K562 (cell line): ENCODE data around the gene ITPRID2. TPM values are rescaled to one million over a fixed set of nuclear protein-coding genes. Genes with fewer than 3 reads are reported as not detected.
"Not testable (repeated sequence)": the region's sequence is repeated elsewhere in the genome, so short reads cannot be mapped to it uniquely, and the experiment has no call there.

Source experiments
- ATAC-seq: fragments of 200-7000 bp; cut with Tn5 transposase; 3 replicates; pipeline ENCODE4 v1.9.1; 2020; ENCODE audit warnings: moderate library complexity
- BruUV-seq: library from RNA; stranded (reverse); fragments of 400-500 nt; replicated peaks from 2 replicates; lab custom pipeline; 2021; lab: Mats Ljungman, UMichigan
- CTCF ChIA-PET: fragments of 300-600 bp; formaldehyde crosslinking; extraction: SDS; loops from one replicate; lab custom pipeline; 2021; ENCODE audit warnings: low intra/inter-chr PET ratio; lab: Yijun Ruan, JAX
- POLR2A ChIA-PET: fragments of 300-600, 350-650 bp; sonication (Branson Sonifier 250); formaldehyde crosslinking; extraction: SDS; loops from one replicate; lab custom pipeline; 2021; ENCODE audit warnings: antibody characterized with exemption, inconsistent platforms; lab: Yijun Ruan, JAX
- DNase-seq, 4 experiments: peaks; one replicate each; pipeline versions ENCODE4 v3.0.0 to v3.0.0-alpha.2; 2011 to 2018; ENCODE audit warnings: low spot score in 3 of 4, mixed read lengths in 3 of 4; ENCODE audit errors: extremely low read depth in 1 of 4
- FAIRE-seq: peaks from 2 replicates; lab custom pipeline; 2011; peaks lifted over from hg19 to GRCh38; lab: Jason Lieb, UNC
- H2AFZ ChIP-seq: 2 replicates; pipeline ENCODE4 v1.6.0; 2011; ENCODE audit warnings: low read depth, low read length, control low read depth, inconsistent platforms
- H3K27ac ChIP-seq: fragments of 200-600 bp; 3 replicates; pipeline ENCODE4 v1.8.0; 2011; ENCODE audit warnings: low read depth, mild to moderate bottlenecking, control low read depth, inconsistent platforms, low read length, moderate library complexity, mixed read lengths; ENCODE audit errors: extremely low read depth
- H3K27me3 ChIP-seq, 2 experiments: fragments of 300-600 bp in 1 of 2; 2 replicates in 1 of 2; 3 replicates in 1 of 2; pipeline versions ENCODE4 v1.6.0 to v1.8.0; 2011; ENCODE audit warnings: inconsistent platforms in 2 of 2, low read length in 2 of 2, mild to moderate bottlenecking in 1 of 2, mixed read lengths in 1 of 2, moderate library complexity in 1 of 2; ENCODE audit not compliant: control insufficient read depth in 2 of 2, insufficient read depth in 2 of 2
- H3K36me3 ChIP-seq: fragments of 300-600 bp; 3 replicates; pipeline ENCODE4 v1.8.0; 2011; ENCODE audit warnings: mild to moderate bottlenecking, low read length, inconsistent platforms; ENCODE audit not compliant: control insufficient read depth, insufficient read depth
- H3K4me1 ChIP-seq, 2 experiments: fragments of 200-600 bp in 1 of 2; replicated peaks in 1 of 2; 2 replicates in 1 of 2; 3 replicates in 1 of 2; pipeline versions ENCODE4 v1.5.1 to v1.8.0; 2011; ENCODE audit warnings: inconsistent platforms in 2 of 2, low read length in 2 of 2, mild to moderate bottlenecking in 1 of 2, mixed read lengths in 1 of 2, moderate library complexity in 1 of 2; ENCODE audit not compliant: control insufficient read depth in 2 of 2, insufficient read depth in 2 of 2
- H3K4me2 ChIP-seq: 2 replicates; pipeline ENCODE4 v1.6.1; 2011; ENCODE audit warnings: low read length, control low read depth, inconsistent platforms, mixed read lengths; ENCODE audit not compliant: insufficient read depth
- H3K4me3 ChIP-seq: fragments of 200-600 bp; sonication (generic), shearing (Covaris generic); 2 replicates; pipeline ENCODE4 v1.5.1; 2016; ENCODE audit warnings: control low read depth, inconsistent platforms
- H3K79me2 ChIP-seq: fragments of 200-600 bp; 3 replicates; pipeline ENCODE4 v1.8.0; 2011; ENCODE audit warnings: low read length, inconsistent platforms; ENCODE audit not compliant: control insufficient read depth, insufficient read depth
- H3K9ac ChIP-seq, 2 experiments: 2 replicates each; pipeline versions ENCODE4 v1.6.0 to v1.6.1; 2011; ENCODE audit warnings: low read depth in 2 of 2, low read length in 2 of 2, control low read depth in 1 of 2, inconsistent platforms in 1 of 2, mild to moderate bottlenecking in 1 of 2, mixed read lengths in 1 of 2; ENCODE audit not compliant: insufficient read depth in 1 of 2
- H3K9me1 ChIP-seq: one replicate; pipeline ENCODE4 v1.6.0; 2011; ENCODE audit warnings: inconsistent platforms, mild to moderate bottlenecking, low read length, moderate library complexity; ENCODE audit not compliant: control insufficient read depth, insufficient read depth
- H3K9me3 ChIP-seq: replicated peaks from 2 replicates; pipeline ENCODE4 v1.5.1; 2011; ENCODE audit warnings: low read depth, low read length, inconsistent platforms; ENCODE audit not compliant: control insufficient read depth, insufficient read depth
- H4K20me1 ChIP-seq: replicated peaks from 2 replicates; pipeline ENCODE4 v1.6.1; 2011; ENCODE audit warnings: low read length, inconsistent platforms, mixed read lengths; ENCODE audit not compliant: control insufficient read depth, insufficient read depth
- GTF2A2 ChIP-seq: IDR thresholded peaks from 2 replicates; pipeline ENCODE4 v1.6.1; 2016; ENCODE audit warnings: mild to moderate bottlenecking, missing genetic modification characterization, missing compliant biosample characterization
- RBFOX2 ChIP-seq: fragments of 200-400 bp; formaldehyde crosslinking; IDR thresholded peaks from 2 replicates; pipeline ENCODE4 v1.6.1; 2017; ENCODE audit warnings: low read depth, mild to moderate bottlenecking, low read length, moderate library complexity
- TARDBP ChIP-seq: fragments of 450-650 bp; IDR thresholded peaks from 2 replicates; pipeline ENCODE4 v1.6.1; 2016
- ZBTB40 ChIP-seq, 2 experiments: fragments of 450-650 bp in 1 of 2; sonication (generic) in 1 of 2; formaldehyde crosslinking in 1 of 2; IDR thresholded peaks; 2 replicates each; pipeline versions ENCODE4 v1.7.1 to v1.9.0; 2016 to 2022; ENCODE audit warnings: inconsistent platforms in 1 of 2, mild to moderate bottlenecking in 1 of 2, missing genetic modification reagents in 1 of 2
- ZFP1 ChIP-seq: fragments of 450-650 bp; formaldehyde crosslinking; IDR thresholded peaks from 2 replicates; pipeline ENCODE4 v1.4.0; 2020; ENCODE audit warnings: mild to moderate bottlenecking, mixed read lengths
- WGBS: fragments of 100-300 bp; shearing (Covaris generic); methylation state at CpG from one replicate; pipeline ENCODE4 v1.1.6; 2016; ENCODE audit warnings: low coverage, mixed read lengths; ENCODE audit not compliant: insufficient coverage; ENCODE audit errors: missing lambda C conversion rate; 5-methylcytosine and 5-hydroxymethylcytosine counted together
- in situ Hi-C: fragments of 300-500 bp; cut with MboI; formaldehyde crosslinking; loops from 4 replicates; pipeline ENCODE4 v1.15.0; 2018; ENCODE audit warnings: inconsistent platforms, mixed read lengths
- intact Hi-C: fragments of 100-400 bp; cut with micrococcal nuclease; formaldehyde crosslinking; loops from 2 replicates; pipeline ENCODE4 v1.14.2; 2022
- polyA plus RNA-seq, 8 experiments: library from polyadenylated mRNA; depleted of rRNA in 4 of 8; stranded (reverse) in 5 of 8; unstranded in 3 of 8; fragments of >200 nt; fragmentation: Nextera tagmentation in 2 of 8; fragmentation: Illumina TruSeq in 1 of 8; extraction: Ambion mirVana in 2 of 8; extraction: Trizol in 1 of 8; gene quantifications; 2 replicates each; pipeline versions ENCODE4 v1.2.1 to v1.2.3, GENCODE V29; 2011 to 2014; ENCODE audit warnings: inconsistent platforms in 1 of 8, missing spikeins in 1 of 8
- total RNA-seq, 7 experiments: library from RNA; depleted of rRNA in 6 of 7; stranded (reverse); fragments of >200 nt in 6 of 7; fragmentation: Illumina TruSeq in 2 of 7; extraction: Trizol in 2 of 7; gene quantifications; 2 replicates each; pipeline versions ENCODE4 v1.2.1 to v1.2.3, GENCODE V29; 2011 to 2021; ENCODE audit warnings: low replicate concordance in 1 of 7

Gene ITPRID2
- total and polyA plus RNA-seq, 9 of the 15 experiments (the other 6 are each of a cell fraction or from before 2014, with no cell fraction given), result 18.5 to 77.8 (median 52.0) TPM

DNA sequence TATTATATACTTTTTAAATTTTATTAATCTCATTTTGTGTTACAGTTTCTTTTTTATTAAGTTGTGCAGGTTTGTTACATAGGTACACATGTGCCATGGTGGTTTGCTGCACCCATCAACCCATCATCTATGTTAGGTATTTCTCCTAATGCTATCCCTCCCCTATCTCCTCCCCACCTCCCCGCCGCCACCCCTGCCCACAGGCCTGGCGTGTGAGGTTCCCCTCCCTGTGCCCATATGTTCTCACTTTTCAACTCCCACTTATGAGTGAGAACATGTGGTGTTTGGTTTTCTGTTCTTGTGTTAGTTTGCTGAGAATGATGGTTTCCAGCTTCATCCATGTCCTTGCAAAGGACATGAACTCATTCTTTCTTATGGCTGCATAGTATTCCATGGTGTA is 64.3 kb downstream of the ITPRID2 start:
- H3K4me1 ChIP-seq, H3K9ac ChIP-seq, BruUV-seq, DNase-seq, in situ Hi-C loops, H2AFZ ChIP-seq, FAIRE-seq, H3K4me2 ChIP-seq, ATAC-seq, H3K79me2 ChIP-seq, H3K27me3 ChIP-seq, H4K20me1 ChIP-seq, H3K36me3 ChIP-seq, POLR2A ChIA-PET, H3K9me1 ChIP-seq, H3K4me3 ChIP-seq, CTCF ChIA-PET, H3K9me3 ChIP-seq, H3K27ac ChIP-seq: not testable (repeated sequence)
- WGBS, result 31% methylated on average over 3 of the region's 3 CpGs
- intact Hi-C loops, result loop anchor here (5.0 kb wide), 1 partner anchor 121 kb away; no protein-coding TSS in a partner anchor

DNA sequence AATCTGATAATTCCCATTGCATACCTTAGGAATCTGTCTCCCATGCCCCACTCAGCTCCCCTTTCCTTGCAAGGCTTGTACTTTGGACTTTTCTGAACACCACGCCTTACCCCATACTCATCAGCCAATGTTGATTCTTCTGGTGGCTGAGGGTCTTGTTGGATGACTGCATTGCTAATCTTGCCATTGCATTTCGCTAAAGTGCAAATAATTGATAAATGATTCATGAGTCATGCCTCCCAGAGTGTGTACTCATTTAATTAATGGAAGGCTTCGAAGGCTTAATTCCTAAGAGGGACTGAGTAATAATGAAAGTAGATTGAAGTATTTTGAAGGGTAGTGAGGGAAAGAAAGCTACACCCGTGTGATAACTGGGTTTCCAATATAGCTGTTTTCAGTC is 66.1 kb downstream of the ITPRID2 start:
- POLR2A ChIA-PET, result interaction anchor here (0.7 kb wide), 2 partner anchors 234 to 1045 kb away, joined by 3 read pairs; no protein-coding TSS in a partner anchor
- H3K9me1 ChIP-seq, result no peaks in the 10 kb centered on the region
- H3K4me3 ChIP-seq, result no peak overlapping the region
- no peak for FAIRE-seq
- in situ Hi-C loops, result no loop called here
- H3K9ac ChIP-seq, result no peak overlapping the region
- 0 out of 5 replicates have a peak, but pooled peaks cover 0 to 3% of the 10 kb centered on the region in 2 experiments for H3K4me1 ChIP-seq
- no peaks in the 10 kb centered on the region for H4K20me1 ChIP-seq
- H3K9me3 ChIP-seq, result no peaks in the 10 kb centered on the region
- no peak overlapping the region for H3K27ac ChIP-seq
- WGBS, result 1% methylated on average over 4 of the region's 4 CpGs
- H3K36me3 ChIP-seq, result no peaks in the 10 kb centered on the region
- no peak overlapping the region for H3K4me2 ChIP-seq
- no peak for ATAC-seq
- H3K27me3 ChIP-seq, result peaks cover 0 to 12% of the 10 kb centered on the region in 2 experiments; a peak in 1 of 5 replicates
- intact Hi-C loops, result loop anchor here (5.0 kb wide), 1 partner anchor 120 kb away; no protein-coding TSS in a partner anchor
- no TSS peak for BruUV-seq
- no peak overlapping the region for H2AFZ ChIP-seq
- CTCF ChIA-PET, result no interaction called here
- H3K79me2 ChIP-seq, result no peaks in the 10 kb centered on the region
- no peak for DNase-seq
- TF ChIP-seq RBFOX2, result no peak
- no peak for TF ChIP-seq TARDBP
- TF ChIP-seq ZBTB40 (IDR thresholded peaks at IDR 0.05), result no peak
- TF ChIP-seq ZBTB40 (CRISPR knock-in tag; IDR thresholded peaks at IDR 0.05), result no peak
- no peak for TF ChIP-seq ZFP1 (CRISPR knock-in tag)
- TF ChIP-seq GTF2A2 (tag), result no peak
